BJ (cell line): ENCODE data around the gene AGO4. TPM values are rescaled to one million over a fixed set of nuclear protein-coding genes. Genes with fewer than 3 reads are reported as not detected.

Source experiments
- CTCF ChIA-PET: fragments of 350-600 bp; formaldehyde crosslinking; extraction: SDS; loops from one replicate; lab custom pipeline; 2021; ENCODE audit warnings: antibody characterized with exemption, inconsistent platforms; lab: Yijun Ruan, JAX
- POLR2A ChIA-PET: fragments of 300-600 bp; sonication (Branson Sonifier 250); formaldehyde crosslinking; extraction: SDS; loops from one replicate; lab custom pipeline; 2021; ENCODE audit warnings: antibody characterized with exemption; lab: Charles Lee
- DNase-seq: peaks from one replicate; pipeline ENCODE4 v3.0.0-alpha.2; 2011; ENCODE audit warnings: low read depth
- H3K27me3 ChIP-seq: 2 replicates; pipeline ENCODE4 v1.6.0; 2011; ENCODE audit warnings: low read length; ENCODE audit not compliant: control insufficient read depth, insufficient read depth
- H3K36me3 ChIP-seq: 2 replicates; pipeline ENCODE4 v1.5.1; 2011; ENCODE audit warnings: low read length; ENCODE audit not compliant: control insufficient read depth, insufficient read depth
- H3K4me3 ChIP-seq: 2 replicates; pipeline ENCODE4 v1.5.1; 2011; ENCODE audit warnings: low read depth, mild to moderate bottlenecking, control low read depth, low read length
- polyA plus RNA-seq: library from polyadenylated mRNA; depleted of rRNA; stranded (reverse); fragments of >200 nt; gene quantifications from 2 replicates; pipeline ENCODE4 v1.2.3, GENCODE V29; 2011
- TF ChIP-seq, protein P1 (sequence below): IDR thresholded peaks from 2 replicates; pipeline ENCODE4 v1.5.1; 2011; ENCODE audit warnings: low read depth, mild to moderate bottlenecking, control low read depth, inconsistent platforms, low read length, moderate library complexity; ENCODE audit not compliant: insufficient read depth

The AGO4 gene
- polyA plus RNA-seq, 1 experiment, result 8.9 TPM

DNA sequence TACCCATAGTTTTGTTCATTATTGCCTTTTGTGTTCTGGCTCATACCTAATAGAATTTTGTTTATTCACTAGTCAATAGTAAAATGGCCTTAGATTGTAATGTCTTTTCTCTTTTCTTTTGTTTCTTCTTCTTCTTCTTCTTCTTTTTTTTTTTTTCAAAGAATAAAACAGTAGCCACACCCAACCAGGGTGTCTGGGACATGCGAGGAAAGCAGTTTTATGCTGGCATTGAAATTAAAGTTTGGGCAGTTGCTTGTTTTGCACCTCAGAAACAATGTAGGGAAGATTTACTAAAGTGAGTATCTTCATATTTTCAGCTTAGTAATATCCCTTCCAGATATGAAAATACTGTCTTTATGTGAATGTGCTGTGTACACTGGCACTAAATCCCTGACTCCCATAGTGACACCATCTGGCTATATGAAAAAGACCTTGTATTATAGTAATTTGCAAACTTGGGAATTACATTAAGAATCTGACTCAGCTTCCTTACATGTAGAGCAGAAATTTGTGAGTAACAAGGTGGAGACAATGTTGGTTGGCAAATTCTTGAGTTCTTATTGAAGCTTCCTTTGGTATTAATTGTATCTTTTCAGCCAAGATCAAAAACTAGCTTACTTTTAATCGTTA lies 24.6 kb downstream of the AGO4 start:
- H3K27me3 ChIP-seq, result no peaks in the 10 kb centered on the region
- POLR2A ChIA-PET, result no interaction called here
- H3K4me3 ChIP-seq, result no peak overlapping the region
- peaks cover 4% of the 10 kb centered on the region for H3K36me3 ChIP-seq
- TF ChIP-seq, protein P1, sequence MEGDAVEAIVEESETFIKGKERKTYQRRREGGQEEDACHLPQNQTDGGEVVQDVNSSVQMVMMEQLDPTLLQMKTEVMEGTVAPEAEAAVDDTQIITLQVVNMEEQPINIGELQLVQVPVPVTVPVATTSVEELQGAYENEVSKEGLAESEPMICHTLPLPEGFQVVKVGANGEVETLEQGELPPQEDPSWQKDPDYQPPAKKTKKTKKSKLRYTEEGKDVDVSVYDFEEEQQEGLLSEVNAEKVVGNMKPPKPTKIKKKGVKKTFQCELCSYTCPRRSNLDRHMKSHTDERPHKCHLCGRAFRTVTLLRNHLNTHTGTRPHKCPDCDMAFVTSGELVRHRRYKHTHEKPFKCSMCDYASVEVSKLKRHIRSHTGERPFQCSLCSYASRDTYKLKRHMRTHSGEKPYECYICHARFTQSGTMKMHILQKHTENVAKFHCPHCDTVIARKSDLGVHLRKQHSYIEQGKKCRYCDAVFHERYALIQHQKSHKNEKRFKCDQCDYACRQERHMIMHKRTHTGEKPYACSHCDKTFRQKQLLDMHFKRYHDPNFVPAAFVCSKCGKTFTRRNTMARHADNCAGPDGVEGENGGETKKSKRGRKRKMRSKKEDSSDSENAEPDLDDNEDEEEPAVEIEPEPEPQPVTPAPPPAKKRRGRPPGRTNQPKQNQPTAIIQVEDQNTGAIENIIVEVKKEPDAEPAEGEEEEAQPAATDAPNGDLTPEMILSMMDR, result no peak
- DNase-seq, result no peak
- CTCF ChIA-PET, result interaction anchor here (1.2 to 1.5 kb wide), 3 partner anchors 13 to 51 kb away, joined by 3 to 4 read pairs (median 3); partner anchors contain the start of gene AGO1

DNA sequence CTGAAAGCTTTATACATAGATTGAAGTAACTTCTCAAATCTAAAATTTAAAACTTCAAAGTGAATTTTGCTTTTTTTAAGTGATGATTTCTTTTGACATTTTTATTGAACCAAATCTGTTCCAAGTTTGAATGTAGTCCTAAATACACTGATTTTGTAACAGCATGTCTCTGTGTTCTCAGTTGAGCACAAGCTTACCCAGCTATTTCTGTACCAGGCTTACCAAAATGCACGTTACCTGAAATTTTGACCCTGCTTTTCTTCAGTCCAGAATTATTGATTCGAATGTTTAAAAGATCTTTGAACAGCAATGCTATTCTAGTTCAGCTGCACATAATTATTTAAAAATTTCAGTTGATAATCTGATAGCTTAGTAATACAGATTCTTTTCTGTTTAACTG lies 25.6 kb downstream of the AGO4 start:
- POLR2A ChIA-PET, result no interaction called here
- Histone ChIP-seq H3K27me3 (no peaks in the 10 kb centered on the region), H3K4me3 (no peak overlapping the region), H3K36me3 (peaks cover 2% of the 10 kb centered on the region)
- TF ChIP-seq, protein P1, result no peak
- CTCF ChIA-PET, result interaction anchor here (0.7 to 1.3 kb wide), 3 partner anchors 12 to 63 kb away, joined by 3 read pairs; no protein-coding TSS in a partner anchor
- DNase-seq, result no peak

DNA sequence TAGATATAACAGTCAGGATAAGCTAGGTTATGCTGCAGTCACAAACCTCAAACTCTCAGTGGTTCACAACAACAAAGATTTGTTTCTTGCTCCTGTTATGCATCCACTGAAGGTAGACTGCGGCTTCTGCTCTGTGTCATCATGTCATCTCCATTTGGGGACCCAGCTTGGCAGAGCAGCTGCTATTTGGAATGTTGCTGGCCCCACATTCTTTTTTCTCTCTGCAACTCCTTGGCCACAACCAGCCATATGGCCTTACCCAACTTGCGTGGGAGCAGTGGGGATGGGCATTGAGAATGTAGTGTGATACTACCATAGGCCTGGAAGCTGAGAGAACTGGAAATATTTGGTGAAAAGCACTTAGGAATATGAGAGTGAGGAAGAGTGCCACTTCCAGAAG lies 26.4 kb downstream of the AGO4 start:
- Histone ChIP-seq H3K27me3 (no peaks in the 10 kb centered on the region), H3K4me3 (no peak overlapping the region), H3K36me3 (peaks cover 2% of the 10 kb centered on the region)
- TF ChIP-seq, protein P1, result no peak
- POLR2A ChIA-PET, result no interaction called here
- CTCF ChIA-PET, result no interaction called here
- no peak for DNase-seq

DNA sequence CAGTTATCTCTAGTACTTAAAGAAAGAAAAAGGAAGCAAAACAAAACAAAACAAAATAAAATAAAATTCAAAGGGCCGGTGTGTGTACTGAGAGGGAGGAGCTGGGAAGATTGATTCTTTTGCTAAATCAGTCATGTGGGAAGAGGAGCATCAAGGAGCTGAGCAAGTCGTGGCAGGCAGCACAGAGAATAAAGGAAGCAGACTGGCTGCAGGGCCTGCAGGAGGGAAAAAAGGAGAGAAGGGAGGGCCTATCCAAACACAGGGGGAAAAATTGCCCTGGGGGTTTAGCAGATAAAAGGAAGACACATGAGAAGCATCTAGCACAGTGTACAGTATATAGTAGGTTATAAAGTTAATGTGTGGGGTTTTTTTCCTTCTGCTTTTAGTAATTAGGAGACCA lies 27.6 kb downstream of the AGO4 start:
- TF ChIP-seq, protein P1, result no peak
- Histone ChIP-seq H3K36me3 (peaks cover 2% of the 10 kb centered on the region), H3K27me3 (no peaks in the 10 kb centered on the region), H3K4me3 (no peak overlapping the region)
- POLR2A ChIA-PET, result no interaction called here
- no peak for DNase-seq
- CTCF ChIA-PET, result no interaction called here

DNA sequence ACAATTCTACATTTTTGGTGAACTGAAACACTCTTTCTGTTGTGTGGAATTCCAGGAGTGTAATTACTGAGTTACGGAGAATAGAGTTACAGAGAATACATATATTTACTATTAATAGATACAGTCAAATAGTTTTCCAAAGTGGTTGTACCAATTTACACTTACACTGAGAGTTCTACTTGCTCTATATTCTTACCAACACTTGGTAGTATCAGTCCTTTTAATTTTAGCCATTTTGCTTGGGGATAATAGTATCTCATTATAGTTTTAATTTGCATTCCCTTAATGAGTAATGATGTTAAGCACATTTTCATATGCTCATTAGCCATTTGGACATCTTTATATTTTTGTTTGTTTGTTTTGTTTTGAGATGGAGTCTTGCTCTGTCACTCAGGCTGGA lies 28.9 kb downstream of the AGO4 start:
- ChIA-PET CTCF (no interaction called here), POLR2A (no interaction called here)
- H3K36me3 ChIP-seq, result peaks cover 4% of the 10 kb centered on the region
- TF ChIP-seq, protein P1, result no peak
- no peaks in the 10 kb centered on the region for H3K27me3 ChIP-seq
- H3K4me3 ChIP-seq, result no peak overlapping the region
- no peak for DNase-seq
